Colonic mucosa (tissue), 4 donors: Measurements from ENCODE around the gene ANK2. TPM values are rescaled to one million over a fixed set of nuclear protein-coding genes. Genes with fewer than 3 reads are reported as not detected.

ENCODE experiments used
- DNase-seq: peaks from one replicate; pipeline ENCODE4 v3.0.0-alpha.2; 2020
- H3K27ac ChIP-seq: fragments of 200-600 bp; one replicate; pipeline ENCODE4 v1.8.0; 2021
- H3K27me3 ChIP-seq: fragments of 200-600 bp; one replicate; pipeline ENCODE4 v1.8.0; 2021
- H3K36me3 ChIP-seq: fragments of 200-600 bp; one replicate; pipeline ENCODE4 v1.8.0; 2021
- H3K4me1 ChIP-seq: fragments of 200-600 bp; one replicate; pipeline ENCODE4 v1.8.0; 2021; ENCODE audit warnings: mild to moderate bottlenecking
- H3K4me3 ChIP-seq: fragments of 200-600 bp; one replicate; pipeline ENCODE4 v1.8.0; 2021
- H3K9ac ChIP-seq, 2 donors: one replicate each; pipeline ENCODE4 v1.7.0; 2013; ENCODE audit warnings: control low read depth in 2 of 2, low read depth in 2 of 2, low read length in 2 of 2
- H3K9me3 ChIP-seq: fragments of 200-600 bp; one replicate; pipeline ENCODE4 v1.8.0; 2021
- CTCF ChIP-seq: fragments of 200-600 bp; IDR thresholded peaks from one replicate; pipeline ENCODE4 v1.8.0; 2022; ENCODE audit warnings: antibody characterized with exemption, mild to moderate bottlenecking
- intact Hi-C: fragments of 100-400 bp; cut with DNase I; formaldehyde crosslinking; loops from one replicate; pipeline ENCODE4 v1.14.1; 2022
- total RNA-seq, 2 donors: library from RNA; stranded (reverse); fragmentation: NEBNext Ultra II Directional in 1 of 2; extraction: Animal tissue kit (Norgen Biotek cat#: 25700) in 1 of 2; gene quantifications; one replicate each; pipeline ENCODE4 v1.2.1, GENCODE V29; 2021
- donor health status: healthy.
- donor health status: DM: no; HTN: no; CAD: no.
- donor health status: DM: no; HTN: no; CAD: no.

Gene ANK2
- total RNA-seq, 2 donors from 2014 or later = 4.6 to 20.7 TPM

GRCh38 chr4:113344100-113344499, 294.6 kb downstream of the ANK2 start:
- H3K4me1 ChIP-seq = no peaks in the 10 kb centered on the region
- H3K36me3 ChIP-seq = no peaks in the 10 kb centered on the region
- intact Hi-C loops = no loop called here
- no peaks in the 10 kb centered on the region for H3K9me3 ChIP-seq
- H3K27ac ChIP-seq = no peak overlapping the region
- no peak overlapping the region for H3K9ac ChIP-seq
- H3K4me3 ChIP-seq = no peak overlapping the region
- H3K27me3 ChIP-seq = no peaks in the 10 kb centered on the region
- DNase-seq = no peak
- TF ChIP-seq CTCF = no peak

DNA sequence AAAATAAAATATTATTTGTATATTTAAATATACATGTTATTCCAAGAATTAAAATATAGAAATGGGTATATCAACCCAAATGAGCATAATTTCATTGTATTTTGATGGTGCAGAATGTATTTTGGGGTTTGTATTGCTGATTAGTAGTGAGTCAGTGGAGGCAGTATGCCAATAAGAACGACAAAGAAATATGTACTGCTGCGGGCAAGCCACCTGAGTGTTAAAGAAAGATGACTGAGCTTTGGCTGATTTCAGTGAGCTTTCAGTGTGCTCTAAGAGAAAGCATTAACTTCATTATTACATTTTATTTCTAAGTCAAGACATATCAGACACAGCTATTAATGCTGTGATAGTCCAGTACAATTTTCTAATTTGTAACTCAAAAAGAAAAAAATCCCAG, 297.8 kb downstream of the ANK2 start:
- no peaks in the 10 kb centered on the region for H3K27me3 ChIP-seq
- H3K4me1 ChIP-seq = no peaks in the 10 kb centered on the region
- no peaks in the 10 kb centered on the region for H3K9me3 ChIP-seq
- H3K27ac ChIP-seq = no peak overlapping the region
- DNase-seq = no peak
- TF ChIP-seq CTCF = no peak
- intact Hi-C loops = no loop called here
- H3K9ac ChIP-seq = no peak overlapping the region
- H3K4me3 ChIP-seq = no peak overlapping the region
- H3K36me3 ChIP-seq = no peaks in the 10 kb centered on the region

DNA sequence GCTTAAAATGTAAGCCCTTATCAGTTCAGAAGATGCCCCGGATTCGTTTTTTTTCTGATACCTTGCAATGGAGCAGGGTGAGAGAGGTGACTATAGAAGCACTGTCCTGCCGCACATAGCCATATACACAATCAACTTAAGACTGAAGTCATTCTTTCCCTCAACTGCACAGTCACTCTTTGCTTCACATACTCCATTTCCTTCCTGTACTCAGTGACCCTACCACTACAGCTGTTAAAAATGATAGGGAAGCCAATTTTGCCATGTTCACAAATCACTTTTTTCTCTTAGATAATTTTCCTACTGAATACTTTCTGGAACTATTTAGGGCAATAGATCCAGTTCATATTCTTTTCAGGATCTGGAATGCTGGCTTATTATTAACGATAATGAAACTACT, 300.0 kb downstream of the ANK2 start:
- intact Hi-C loops = no loop called here
- H3K27me3 ChIP-seq = no peaks in the 10 kb centered on the region
- no peak for DNase-seq
- H3K4me1 ChIP-seq = no peaks in the 10 kb centered on the region
- no peak overlapping the region for H3K9ac ChIP-seq
- no peak overlapping the region for H3K27ac ChIP-seq
- no peak for TF ChIP-seq CTCF
- H3K36me3 ChIP-seq = no peaks in the 10 kb centered on the region
- H3K9me3 ChIP-seq = no peaks in the 10 kb centered on the region
- H3K4me3 ChIP-seq = no peak overlapping the region

DNA sequence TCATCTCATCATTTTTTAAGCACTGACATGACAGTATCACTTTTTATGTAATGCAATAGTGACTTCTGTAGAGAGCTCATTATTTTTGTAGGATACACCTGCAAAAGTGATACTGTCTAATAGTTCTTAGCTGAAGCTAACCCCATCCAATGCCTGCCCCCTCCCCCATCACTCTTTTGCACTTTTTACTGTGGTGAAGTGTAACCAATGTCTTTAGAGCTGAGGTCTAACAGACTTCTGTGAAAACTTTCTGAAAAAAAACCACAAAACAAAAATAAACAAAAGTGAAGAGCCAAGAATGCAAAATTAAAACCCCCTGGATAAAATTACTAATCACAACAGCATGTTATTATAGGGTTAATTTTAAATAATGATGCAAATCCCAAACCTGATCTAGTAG, 301.1 kb downstream of the ANK2 start:
- H3K27ac ChIP-seq = no peak overlapping the region
- H3K4me1 ChIP-seq = no peaks in the 10 kb centered on the region
- no peaks in the 10 kb centered on the region for H3K9me3 ChIP-seq
- TF ChIP-seq CTCF = no peak
- no peak for DNase-seq
- H3K36me3 ChIP-seq = no peaks in the 10 kb centered on the region
- H3K4me3 ChIP-seq = no peak overlapping the region
- H3K9ac ChIP-seq = no peak overlapping the region
- no peaks in the 10 kb centered on the region for H3K27me3 ChIP-seq
- intact Hi-C loops = no loop called here

- DNase-seq = no peak
- intact Hi-C loops = no loop called here
- Histone ChIP-seq H3K4me1 (no peaks in the 10 kb centered on the region), H3K27me3 (no peaks in the 10 kb centered on the region), H3K36me3 (no peaks in the 10 kb centered on the region), H3K27ac (no peak overlapping the region), H3K4me3 (no peak overlapping the region), H3K9me3 (no peaks in the 10 kb centered on the region), H3K9ac (no peak overlapping the region)
- TF ChIP-seq CTCF = no peak
These were observed 306.3 kb downstream of the ANK2 start for GRCh38 chr4:113355550-113356371.
